KMS-11 (cell line): ENCODE measurements around the gene DRAM2.
"Not testable (repeated sequence)": the region's sequence is repeated elsewhere in the genome, so short reads cannot be mapped to it uniquely, and the experiment has no call there.

Experiments used
- H2AFZ ChIP-seq: fragments of 200-600 bp; sonication (generic); 2 replicates; pipeline ENCODE4 v1.6.1; 2016; ENCODE audit warnings: antibody characterized with exemption, mixed run types, low read depth
- H3K27ac ChIP-seq: fragments of 200-600 bp; sonication (generic); 2 replicates; pipeline ENCODE4 v1.6.1; 2016; ENCODE audit warnings: mild to moderate bottlenecking, mixed run types
- H3K27me3 ChIP-seq: fragments of 200-600 bp; sonication (generic); 2 replicates; pipeline ENCODE4 v1.6.1; 2017; ENCODE audit warnings: mild to moderate bottlenecking, low read depth, mixed run types, moderate library complexity; ENCODE audit not compliant: insufficient read depth
- H3K36me3 ChIP-seq: fragments of 200-600 bp; sonication (generic); 2 replicates; pipeline ENCODE4 v1.6.1; 2017; ENCODE audit warnings: mild to moderate bottlenecking, mixed run types; ENCODE audit not compliant: insufficient read depth
- H3K4me1 ChIP-seq: fragments of 200-600 bp; sonication (generic); 2 replicates; pipeline ENCODE4 v1.6.1; 2016; ENCODE audit warnings: mild to moderate bottlenecking, low read depth, mixed run types; ENCODE audit not compliant: poor library complexity, severe bottlenecking
- H3K4me2 ChIP-seq: fragments of 200-600 bp; sonication (generic); 2 replicates; pipeline ENCODE4 v1.7.0; 2016; ENCODE audit warnings: mild to moderate bottlenecking, mixed run types
- H3K4me3 ChIP-seq: fragments of 200-600 bp; sonication (generic); IDR thresholded peaks from 2 replicates; pipeline ENCODE4 v1.6.1; 2017; ENCODE audit warnings: low read depth, low read length, mixed read lengths; ENCODE audit not compliant: insufficient read depth
- H3K79me2 ChIP-seq: fragments of 200-600 bp; sonication (generic); 2 replicates; pipeline ENCODE4 v1.6.1; 2016; ENCODE audit warnings: low read depth, mixed run types; ENCODE audit not compliant: insufficient read depth
- H3K9ac ChIP-seq: fragments of 200-600 bp; sonication (generic); 2 replicates; pipeline ENCODE4 v1.6.1; 2016; ENCODE audit warnings: mild to moderate bottlenecking, mixed run types
- H4K20me1 ChIP-seq: fragments of 200-600 bp; sonication (generic); 2 replicates; pipeline ENCODE4 v1.6.1; 2016; ENCODE audit warnings: mild to moderate bottlenecking, mixed run types; ENCODE audit not compliant: insufficient read depth
- TF ChIP-seq, protein P1 (sequence below): fragments of 200-600 bp; sonication (generic); conservative IDR thresholded peaks from 2 replicates; pipeline ENCODE4 v1.6.1; 2017; ENCODE audit warnings: low read depth, mild to moderate bottlenecking, antibody characterized with exemption, low read length, moderate library complexity, mixed read lengths

The DRAM2 gene

DNA sequence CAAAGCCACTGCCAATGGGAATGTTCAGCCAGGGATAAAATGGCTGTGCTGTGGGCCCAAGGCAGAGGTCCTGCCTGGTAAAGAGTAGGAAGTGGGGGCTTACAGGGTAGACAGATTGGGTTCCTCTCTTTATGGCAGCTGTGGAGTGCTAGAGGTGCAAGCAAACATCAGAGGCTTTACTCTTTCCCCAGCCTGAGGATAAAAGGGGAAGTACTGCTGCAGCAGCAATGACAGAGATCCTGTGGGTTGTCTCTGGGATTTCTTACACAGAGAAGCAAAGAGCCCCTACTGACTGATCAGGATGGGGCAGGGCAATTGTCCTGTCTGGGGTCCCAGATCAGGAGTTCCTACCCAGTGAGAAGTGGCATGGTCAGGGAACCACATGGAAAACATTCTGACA is 54.2 kb downstream of the DRAM2 start:
- no peaks in the 10 kb centered on the region for H3K4me1 ChIP-seq
- TF ChIP-seq, protein P1, sequence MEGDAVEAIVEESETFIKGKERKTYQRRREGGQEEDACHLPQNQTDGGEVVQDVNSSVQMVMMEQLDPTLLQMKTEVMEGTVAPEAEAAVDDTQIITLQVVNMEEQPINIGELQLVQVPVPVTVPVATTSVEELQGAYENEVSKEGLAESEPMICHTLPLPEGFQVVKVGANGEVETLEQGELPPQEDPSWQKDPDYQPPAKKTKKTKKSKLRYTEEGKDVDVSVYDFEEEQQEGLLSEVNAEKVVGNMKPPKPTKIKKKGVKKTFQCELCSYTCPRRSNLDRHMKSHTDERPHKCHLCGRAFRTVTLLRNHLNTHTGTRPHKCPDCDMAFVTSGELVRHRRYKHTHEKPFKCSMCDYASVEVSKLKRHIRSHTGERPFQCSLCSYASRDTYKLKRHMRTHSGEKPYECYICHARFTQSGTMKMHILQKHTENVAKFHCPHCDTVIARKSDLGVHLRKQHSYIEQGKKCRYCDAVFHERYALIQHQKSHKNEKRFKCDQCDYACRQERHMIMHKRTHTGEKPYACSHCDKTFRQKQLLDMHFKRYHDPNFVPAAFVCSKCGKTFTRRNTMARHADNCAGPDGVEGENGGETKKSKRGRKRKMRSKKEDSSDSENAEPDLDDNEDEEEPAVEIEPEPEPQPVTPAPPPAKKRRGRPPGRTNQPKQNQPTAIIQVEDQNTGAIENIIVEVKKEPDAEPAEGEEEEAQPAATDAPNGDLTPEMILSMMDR = no peak
- H3K27ac ChIP-seq = no peak overlapping the region
- H3K36me3 ChIP-seq = no peaks in the 10 kb centered on the region
- H3K9ac ChIP-seq = no peak overlapping the region
- no peak overlapping the region for H3K4me2 ChIP-seq
- H4K20me1 ChIP-seq = no peaks in the 10 kb centered on the region
- no peak overlapping the region for H3K4me3 ChIP-seq
- H3K27me3 ChIP-seq = no peaks in the 10 kb centered on the region
- H3K79me2 ChIP-seq = no peaks in the 10 kb centered on the region
- no peak overlapping the region for H2AFZ ChIP-seq

DNA sequence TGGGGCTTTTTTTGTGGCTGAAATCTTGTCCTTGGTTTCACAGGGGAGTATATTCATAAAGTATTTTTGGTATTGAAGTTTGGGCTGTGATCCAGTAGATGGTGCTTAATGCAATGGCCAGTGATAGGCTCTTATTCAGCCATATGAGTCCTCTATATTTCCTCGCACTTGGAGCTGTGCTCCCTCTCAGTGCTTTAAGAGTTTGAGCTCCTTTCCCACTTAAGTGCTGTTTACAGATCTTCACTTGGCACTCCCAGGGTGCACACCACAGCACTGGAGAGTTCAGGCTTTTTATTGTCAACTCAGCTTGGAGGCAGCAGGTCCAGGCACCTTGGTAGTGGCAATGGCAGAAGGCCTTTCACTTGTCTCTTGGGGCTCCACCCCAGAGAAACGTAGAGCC is 54.9 kb downstream of the DRAM2 start:
- H3K4me1 ChIP-seq = no peaks in the 10 kb centered on the region
- no peak overlapping the region for H3K27ac ChIP-seq
- H3K27me3 ChIP-seq = no peaks in the 10 kb centered on the region
- TF ChIP-seq, protein P1 = no peak
- H4K20me1 ChIP-seq = no peaks in the 10 kb centered on the region
- H3K4me2 ChIP-seq = no peak overlapping the region
- H3K79me2 ChIP-seq = no peaks in the 10 kb centered on the region
- no peak overlapping the region for H2AFZ ChIP-seq
- no peak overlapping the region for H3K9ac ChIP-seq
- H3K36me3 ChIP-seq = no peaks in the 10 kb centered on the region
- H3K4me3 ChIP-seq = no peak overlapping the region

DNA sequence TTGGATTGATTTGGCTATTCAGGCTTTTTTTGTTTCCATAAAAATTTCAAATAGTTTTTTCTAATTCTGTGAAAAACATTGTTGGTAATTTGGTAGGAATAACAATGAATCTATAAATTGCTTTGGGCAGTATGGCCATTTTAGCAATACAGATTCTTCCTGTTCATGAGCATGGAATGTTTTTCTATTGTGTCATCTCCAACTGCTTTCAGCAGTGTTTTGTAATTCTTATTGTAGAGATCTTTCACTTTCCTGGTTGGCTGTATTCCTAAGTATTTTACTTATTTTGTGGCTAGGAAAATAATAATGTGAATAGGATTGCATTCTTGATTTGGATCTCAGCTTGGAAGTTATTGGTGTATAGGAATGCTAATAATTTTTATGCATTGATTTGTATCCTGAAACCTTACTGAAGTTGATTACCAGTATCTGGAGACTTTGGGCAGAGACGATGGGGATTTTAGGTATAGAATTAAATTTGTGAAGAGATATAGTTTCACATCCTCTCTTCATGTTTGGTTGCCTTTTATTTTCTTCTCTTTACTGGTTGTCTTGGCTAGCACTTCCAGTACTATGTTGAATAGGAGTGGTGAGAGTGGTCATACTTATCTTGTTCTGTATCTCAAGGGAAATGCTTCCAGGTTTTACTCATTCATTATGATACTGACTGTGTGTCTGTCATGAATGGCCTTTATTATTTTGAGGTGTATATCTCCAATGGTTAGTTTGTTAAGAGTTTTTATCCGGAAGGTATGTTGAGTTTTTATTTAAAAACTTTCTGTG is 57.3 kb downstream of the DRAM2 start:
- H3K27ac ChIP-seq = no peak overlapping the region
- H3K4me1 ChIP-seq = no peaks in the 10 kb centered on the region
- H2AFZ ChIP-seq = no peak overlapping the region
- TF ChIP-seq, protein P1 = no peak
- no peak overlapping the region for H3K9ac ChIP-seq
- no peaks in the 10 kb centered on the region for H3K36me3 ChIP-seq
- no peak overlapping the region for H3K4me3 ChIP-seq
- H3K27me3 ChIP-seq = no peaks in the 10 kb centered on the region
- no peaks in the 10 kb centered on the region for H3K79me2 ChIP-seq
- H4K20me1 ChIP-seq = no peaks in the 10 kb centered on the region
- H3K4me2 ChIP-seq = no peak overlapping the region

DNA sequence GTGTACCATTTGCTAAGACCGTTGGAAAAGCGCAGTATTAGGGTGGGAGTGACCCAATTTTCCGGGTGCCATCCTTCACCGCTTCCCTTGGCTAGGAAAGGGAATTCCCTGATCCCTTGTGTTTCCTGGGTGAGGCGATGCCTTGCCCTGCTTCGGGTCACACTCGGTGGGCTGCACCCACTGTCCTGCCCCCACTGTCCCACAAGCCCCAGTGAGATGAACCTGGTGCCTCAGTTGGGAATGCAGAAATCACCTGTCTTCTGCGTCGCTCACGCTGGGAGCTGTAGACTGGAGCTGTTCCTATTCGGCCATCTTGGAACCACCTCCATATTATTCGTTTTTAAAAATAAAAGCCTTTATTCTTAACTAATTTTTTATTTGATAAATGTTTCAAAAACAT is 60.6 kb downstream of the DRAM2 start:
- H3K4me3 ChIP-seq, H3K27me3 ChIP-seq, H3K4me2 ChIP-seq, H3K9ac ChIP-seq, H3K36me3 ChIP-seq, H3K4me1 ChIP-seq, H3K27ac ChIP-seq, H2AFZ ChIP-seq, H4K20me1 ChIP-seq, H3K79me2 ChIP-seq: not testable (repeated sequence)

DNA sequence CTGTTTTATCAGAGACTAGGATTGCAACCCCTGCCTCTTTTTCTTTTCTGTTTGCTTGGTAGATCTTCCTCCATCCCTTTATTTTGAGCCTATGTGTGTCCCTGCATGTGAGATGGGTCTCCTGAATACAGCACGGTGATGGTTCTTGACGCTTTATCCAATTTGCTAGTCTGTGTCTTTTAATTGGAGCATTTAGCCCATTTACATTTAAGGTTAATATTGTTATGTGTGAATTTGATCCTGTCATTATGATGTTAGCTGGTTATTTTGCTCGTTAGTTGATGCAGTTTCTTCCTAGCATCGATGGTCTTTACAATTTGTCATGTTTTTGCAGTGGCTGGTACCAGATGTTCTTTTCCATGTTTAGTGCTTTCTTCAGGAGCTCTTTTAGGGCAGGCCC is 62.6 kb downstream of the DRAM2 start:
- not testable (repeated sequence) for H3K79me2 ChIP-seq, H3K27ac ChIP-seq, H3K4me2 ChIP-seq, H3K4me3 ChIP-seq, H4K20me1 ChIP-seq, H3K27me3 ChIP-seq, H2AFZ ChIP-seq, H3K36me3 ChIP-seq, H3K9ac ChIP-seq, H3K4me1 ChIP-seq
